NCI-H345 treated with DMSO at 0.1 percent for 48 hours (cell line): ENCODE measurements around the gene KIF2C.
A peak's percentile ranks its signal among the peaks of the same experiment; 100 is the strongest.
"Not testable (repeated sequence)": the region's sequence is repeated elsewhere in the genome, so short reads cannot be mapped to it uniquely, and the experiment has no call there.

Experiments
- DNase-seq: peaks from one replicate; lab custom pipeline; 2025; ENCODE audit not compliant: unreplicated experiment; lab: John Stamatoyannopoulos, UW

Gene KIF2C

GRCh38 chr1:44718091-44718490, 21.5 kb upstream of the KIF2C start:
- DNase-seq, result no peak

- DNase-seq, result no peak
These were observed 20.3 kb upstream of the KIF2C start for GRCh38 chr1:44719318-44719717.

- DNase-seq, result no peak
These were observed 19.4 kb upstream of the KIF2C start for GRCh38 chr1:44720281-44720680.

- DNase-seq, result peak; percentile 8
These were observed 17.9 kb upstream of the KIF2C start for GRCh38 chr1:44721485-44722361.

- no peak for DNase-seq
These were observed 16.6 kb upstream of the KIF2C start for GRCh38 chr1:44723064-44723463.

- no peak for DNase-seq
These were observed 15.9 kb upstream of the KIF2C start for GRCh38 chr1:44723496-44724295.

GRCh38 chr1:44724296-44724954, 15.2 kb upstream of the KIF2C start:
- DNase-seq, result no peak

- no peak for DNase-seq
These were observed 14.5 kb upstream of the KIF2C start for GRCh38 chr1:44724955-44725698.

GRCh38 chr1:44730741-44731512, 8.7 kb upstream of the KIF2C start, which contains the start of gene RNU5D-1:
Gene RNU5D-1, minus strand, starts transcription at chr1:44731170.
- DNase-seq, result peak; percentile 87

- no peak for DNase-seq
These were observed 6.3 kb upstream of the KIF2C start for GRCh38 chr1:44733365-44733764.

- no peak for DNase-seq
These were observed 5.9 kb upstream of the KIF2C start for GRCh38 chr1:44733784-44734183.

GRCh38 chr1:44735992-44736391, 3.6 kb upstream of the KIF2C start:
- no peak for DNase-seq

GRCh38 chr1:44738953-44739306, 707 bp upstream of the KIF2C start:
- DNase-seq, result not testable (repeated sequence)

- DNase-seq, result no peak
These were observed 561 bp downstream of the KIF2C start for GRCh38 chr1:44740179-44740617.

- DNase-seq, result no peak
These were observed 3.6 kb downstream of the KIF2C start for GRCh38 chr1:44743211-44743610.

- DNase-seq, result no peak
These were observed 8.2 kb downstream of the KIF2C start for GRCh38 chr1:44747878-44748277.

- no peak for DNase-seq
These were observed 17.8 kb downstream of the KIF2C start for GRCh38 chr1:44757420-44757819.

GRCh38 chr1:44759077-44759476, 19.4 kb downstream of the KIF2C start:
- DNase-seq, result no peak

- no peak for DNase-seq
These were observed 21.2 kb downstream of the KIF2C start for GRCh38 chr1:44760876-44761275.

GRCh38 chr1:44766421-44766820, 26.8 kb downstream of the KIF2C start:
- not testable (repeated sequence) for DNase-seq
